ENCODE data around the gene RBM14. TPM values are rescaled to one million over a fixed set of nuclear protein-coding genes. Genes with fewer than 3 reads are reported as not detected.
"Not testable (repeated sequence)": the region's sequence is repeated elsewhere in the genome, so short reads cannot be mapped to it uniquely, and the experiment has no call there.

RBM14 gene, protein sequence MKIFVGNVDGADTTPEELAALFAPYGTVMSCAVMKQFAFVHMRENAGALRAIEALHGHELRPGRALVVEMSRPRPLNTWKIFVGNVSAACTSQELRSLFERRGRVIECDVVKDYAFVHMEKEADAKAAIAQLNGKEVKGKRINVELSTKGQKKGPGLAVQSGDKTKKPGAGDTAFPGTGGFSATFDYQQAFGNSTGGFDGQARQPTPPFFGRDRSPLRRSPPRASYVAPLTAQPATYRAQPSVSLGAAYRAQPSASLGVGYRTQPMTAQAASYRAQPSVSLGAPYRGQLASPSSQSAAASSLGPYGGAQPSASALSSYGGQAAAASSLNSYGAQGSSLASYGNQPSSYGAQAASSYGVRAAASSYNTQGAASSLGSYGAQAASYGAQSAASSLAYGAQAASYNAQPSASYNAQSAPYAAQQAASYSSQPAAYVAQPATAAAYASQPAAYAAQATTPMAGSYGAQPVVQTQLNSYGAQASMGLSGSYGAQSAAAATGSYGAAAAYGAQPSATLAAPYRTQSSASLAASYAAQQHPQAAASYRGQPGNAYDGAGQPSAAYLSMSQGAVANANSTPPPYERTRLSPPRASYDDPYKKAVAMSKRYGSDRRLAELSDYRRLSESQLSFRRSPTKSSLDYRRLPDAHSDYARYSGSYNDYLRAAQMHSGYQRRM
- total RNA-seq = 100 to 1,000 TPM; 155 to 158 TPM

DNA sequence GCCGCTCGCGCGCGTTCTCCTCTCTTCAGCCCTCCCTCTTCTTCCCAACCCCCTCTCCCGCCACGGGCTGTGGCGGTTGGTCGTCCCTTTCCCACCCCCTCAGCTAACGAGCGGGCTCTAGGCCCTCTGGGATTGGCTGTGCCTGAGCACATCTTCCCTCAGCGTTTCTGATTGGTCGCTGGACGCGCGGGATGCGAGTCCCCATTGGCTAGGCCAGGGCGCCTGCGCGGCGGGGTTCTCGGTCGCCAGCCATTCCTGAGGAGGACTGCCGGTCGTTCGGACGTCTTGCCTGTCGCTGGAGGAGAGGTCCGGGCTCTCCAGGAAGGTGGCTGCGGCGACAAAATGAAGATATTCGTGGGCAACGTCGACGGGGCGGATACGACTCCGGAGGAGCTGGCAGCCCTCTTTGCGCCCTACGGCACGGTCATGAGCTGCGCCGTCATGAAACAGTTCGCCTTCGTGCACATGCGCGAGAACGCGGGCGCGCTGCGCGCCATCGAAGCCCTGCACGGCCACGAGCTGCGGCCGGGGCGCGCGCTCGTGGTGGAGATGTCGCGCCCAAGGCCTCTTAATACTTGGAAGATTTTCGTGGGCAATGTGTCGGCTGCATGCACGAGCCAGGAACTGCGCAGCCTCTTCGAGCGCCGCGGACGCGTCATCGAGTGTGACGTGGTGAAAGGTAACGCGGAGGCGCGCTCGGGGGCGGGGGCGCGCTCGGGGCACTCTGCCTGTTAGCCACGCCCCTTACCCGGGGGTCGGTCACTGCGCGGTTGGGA is at the start of gene RBM14:
TSS of gene RBM14 (plus strand) at position 252 of the 776 bp plus-strand sequence. CDS start at position 343, 91 bp downstream.
- ChIA-PET CTCF (interaction anchor here (0.6 to 1.1 kb wide), 3 partner anchors 50 to 178 kb away, joined by 3 to 5 read pairs (median 3); partner anchors contain the start of gene MRPL11), POLR2A (interaction anchor here (0.6 to 2.5 kb wide), 17 partner anchors 12 to 943 kb away, joined by 4 to 37 read pairs (median 5); partner anchors contain the start of genes ACTN3, CCDC87, CCS and DPP3)

DNA sequence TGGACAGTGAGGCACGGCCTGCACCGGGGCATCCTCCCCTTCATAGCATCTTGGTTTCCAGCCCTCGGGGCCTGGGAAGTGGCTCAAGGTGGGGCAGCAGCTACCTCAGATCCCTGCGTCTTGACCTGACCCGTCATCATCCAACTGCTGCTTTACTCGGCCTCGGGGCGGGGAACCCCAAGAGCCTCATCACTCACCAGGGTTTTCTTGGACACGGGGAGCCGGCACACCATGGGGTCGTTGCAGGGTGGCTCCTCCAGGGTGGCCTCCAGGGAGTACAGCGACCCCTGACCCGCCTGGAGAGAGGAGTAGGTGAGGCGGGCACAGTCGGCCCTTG is 48.7 kb upstream of the RBM14 start:
- ChIA-PET CTCF (interaction anchor here (0.5 to 2.4 kb wide), 3 partner anchors 22 to 345 kb away, joined by 4 to 10 read pairs (median 9); partner anchors contain the start of genes ACTN3, RBM4B and ZDHHC24), POLR2A (no interaction called here)

DNA sequence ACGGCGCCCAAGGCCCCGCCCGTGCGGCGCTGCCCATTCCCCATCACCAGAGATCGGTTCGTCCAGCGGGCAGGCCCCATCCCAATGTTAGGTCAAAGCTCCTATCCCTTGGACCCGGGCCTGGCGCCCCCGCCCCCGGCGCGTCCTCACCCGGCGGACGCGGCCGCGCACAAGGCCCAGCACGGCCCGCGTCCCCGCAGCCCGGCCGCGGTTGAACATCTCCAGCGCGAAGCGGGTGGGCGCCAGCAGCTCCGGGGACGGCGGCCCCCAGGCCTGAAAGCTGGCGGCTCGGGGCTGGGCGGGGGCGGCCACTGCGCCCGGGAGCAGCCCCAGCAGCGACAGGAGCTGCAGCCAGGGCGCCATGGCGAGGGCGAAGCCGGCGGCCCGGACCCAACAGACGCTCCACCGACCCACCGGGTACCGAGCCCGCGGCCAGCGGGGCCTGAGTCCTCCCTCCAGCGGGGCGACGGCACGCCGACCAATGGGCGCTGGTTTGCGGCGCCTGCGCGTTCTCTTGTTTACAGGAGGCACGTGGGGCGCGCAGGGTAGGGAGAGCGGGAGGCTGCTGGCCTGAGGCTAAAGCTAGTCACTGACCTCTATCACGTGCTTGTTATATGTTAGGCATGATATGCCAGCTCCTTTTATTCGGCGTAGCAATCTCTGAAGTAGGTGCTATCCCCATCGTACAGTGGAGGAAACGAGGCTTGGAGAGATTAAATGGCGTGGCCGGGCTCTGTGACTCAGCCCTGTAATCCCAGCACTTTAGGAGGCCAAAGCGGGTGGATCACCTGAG is 48.1 kb upstream of the RBM14 start, which contains the start of gene CTSF:
TSS of gene CTSF (minus strand) at position 483 of the 793 bp plus-strand sequence. CDS start at position 363, 120 bp downstream.
- ChIA-PET CTCF (interaction anchor here (0.5 to 2.4 kb wide), 3 partner anchors 22 to 346 kb away, joined by 4 to 10 read pairs (median 9); partner anchors contain the start of genes ACTN3, RBM4B and ZDHHC24), POLR2A (interaction anchor here (0.5 to 1.8 kb wide), 2 partner anchors 22 to 113 kb away, joined by 4 to 5 read pairs; partner anchors contain the start of genes ACTN3 and ZDHHC24)

DNA sequence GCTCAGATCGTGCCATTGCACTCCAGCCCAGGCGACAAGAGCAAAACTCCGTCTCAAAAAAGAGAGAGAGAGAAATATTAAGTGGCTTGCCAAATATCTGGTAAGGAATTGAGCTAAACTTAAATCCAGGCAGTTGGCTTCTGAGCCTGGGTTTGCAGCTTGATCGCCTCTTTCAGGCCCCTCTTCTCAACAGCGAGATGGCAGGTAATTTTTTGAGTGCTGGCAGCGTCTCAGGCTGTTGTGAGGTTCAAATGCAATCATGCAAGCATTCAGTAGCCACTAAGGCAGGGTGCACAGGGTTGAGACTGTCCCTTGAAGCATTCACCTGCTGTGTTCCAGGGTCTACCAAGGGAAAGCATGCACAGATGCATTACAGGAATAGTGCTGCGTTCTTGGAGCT is 47.4 kb upstream of the RBM14 start:
- CTCF ChIA-PET = interaction anchor here (0.5 to 2.4 kb wide), 4 partner anchors 11 to 905 kb away, joined by 3 to 10 read pairs (median 9); partner anchors contain the start of genes ACTN3, RBM4B and ZDHHC24
- POLR2A ChIA-PET = interaction anchor here (0.5 to 1.8 kb wide), 2 partner anchors 23 to 112 kb away, joined by 4 to 5 read pairs; partner anchors contain the start of genes ACTN3 and ZDHHC24

GRCh38 chr11:66570079-66570849 is 46.2 kb upstream of the RBM14 start:
- POLR2A ChIA-PET = interaction anchor here (0.7 to 1.8 kb wide), 2 partner anchors 24 to 93 kb away, joined by 5 to 9 read pairs; partner anchors contain the start of genes ACTN3 and ZDHHC24
- CTCF ChIA-PET = interaction anchor here (0.7 to 2.4 kb wide), 3 partner anchors 10 to 161 kb away, joined by 3 to 10 read pairs (median 9); partner anchors contain the start of gene RBM4B

- POLR2A ChIA-PET = no interaction called here
- CTCF ChIA-PET = interaction anchor here (0.6 to 2.2 kb wide), 2 partner anchors 9 to 364 kb away, joined by 3 to 9 read pairs; no protein-coding TSS in a partner anchor
Measured at GRCh38 chr11:66570850-66571180, 45.6 kb upstream of the RBM14 start.

GRCh38 chr11:66579017-66579606 is 37.3 kb upstream of the RBM14 start:
- POLR2A ChIA-PET = interaction anchor here (0.7 kb wide), 1 partner anchor 227 kb away, joined by 3 read pairs; no protein-coding TSS in a partner anchor

GRCh38 chr11:66580803-66581202 is 35.6 kb upstream of the RBM14 start:
- POLR2A ChIA-PET = no interaction called here
- CTCF ChIA-PET = interaction anchor here (0.9 to 2.6 kb wide), 3 partner anchors 11 to 97 kb away, joined by 3 to 17 read pairs (median 9); partner anchors contain the start of genes CCDC87 and RBM4B

More at GRCh38 chr11:66579017-66579606, 37.3 kb upstream of the RBM14 start:
- CTCF ChIA-PET = interaction anchor here (0.7 to 2.6 kb wide), 8 partner anchors 9 to 113 kb away, joined by 3 to 22 read pairs (median 4); partner anchors contain the start of genes PELI3, RBM4 and RBM4B

DNA sequence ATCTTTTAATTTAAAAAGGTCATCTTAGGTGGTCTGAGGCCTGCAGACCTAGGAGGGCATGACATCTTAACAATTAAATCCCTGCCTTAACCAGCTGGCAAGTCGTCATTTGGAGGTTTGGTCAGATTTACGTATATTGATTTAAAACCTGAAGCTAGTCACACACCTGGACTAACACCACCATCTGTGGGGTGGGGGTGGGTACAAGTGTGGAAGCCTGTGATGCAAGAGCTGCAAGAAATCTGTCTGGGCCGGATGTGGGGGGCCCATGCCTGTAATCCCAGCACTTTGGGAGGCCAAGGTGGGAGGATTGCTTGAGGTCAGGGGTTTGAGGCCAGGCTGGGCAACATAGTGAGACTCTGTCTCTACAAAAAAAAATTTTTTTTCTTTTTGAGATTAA is 35.2 kb upstream of the RBM14 start:
- CTCF ChIA-PET = interaction anchor here (0.9 to 2.6 kb wide), 3 partner anchors 11 to 97 kb away, joined by 3 to 17 read pairs (median 9); partner anchors contain the start of genes CCDC87 and RBM4B
- POLR2A ChIA-PET = no interaction called here

- POLR2A ChIA-PET, CTCF ChIA-PET: not testable (repeated sequence)
Measured at GRCh38 chr11:66582565-66583147, 33.8 kb upstream of the RBM14 start.

- CTCF ChIA-PET = interaction anchor here (1.2 kb wide), 1 partner anchor 93 kb away, joined by 4 read pairs; no protein-coding TSS in a partner anchor
- POLR2A ChIA-PET = not testable (repeated sequence)
Measured at GRCh38 chr11:66585447-66585846, 31.0 kb upstream of the RBM14 start.

GRCh38 chr11:66586136-66586535 is 30.3 kb upstream of the RBM14 start:
- ChIA-PET CTCF (interaction anchor here (1.2 kb wide), 1 partner anchor 93 kb away, joined by 4 read pairs; no protein-coding TSS in a partner anchor), POLR2A (no interaction called here)

DNA sequence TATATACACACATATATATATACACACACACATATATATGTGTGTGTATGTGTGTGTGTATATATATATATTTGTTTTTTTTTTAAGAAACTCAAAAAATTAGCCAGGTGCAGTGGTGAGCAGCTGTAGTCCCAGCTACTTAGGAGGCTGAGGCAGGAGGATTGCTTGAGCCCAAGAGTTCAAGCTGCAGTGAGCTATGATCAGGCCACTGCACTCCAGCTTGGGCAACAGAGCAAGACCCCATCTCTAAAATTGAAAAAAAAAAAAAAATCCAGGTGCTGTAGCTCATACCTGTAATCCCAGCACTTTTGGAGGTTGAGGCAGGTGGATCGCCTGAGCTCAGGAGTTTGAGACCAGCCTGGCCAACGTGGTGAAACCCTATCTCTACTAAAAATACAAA is 27.1 kb upstream of the RBM14 start:
- POLR2A ChIA-PET = interaction anchor here (0.6 kb wide), 1 partner anchor 23 kb away, joined by 5 read pairs; no protein-coding TSS in a partner anchor
- CTCF ChIA-PET = not testable (repeated sequence)

DNA sequence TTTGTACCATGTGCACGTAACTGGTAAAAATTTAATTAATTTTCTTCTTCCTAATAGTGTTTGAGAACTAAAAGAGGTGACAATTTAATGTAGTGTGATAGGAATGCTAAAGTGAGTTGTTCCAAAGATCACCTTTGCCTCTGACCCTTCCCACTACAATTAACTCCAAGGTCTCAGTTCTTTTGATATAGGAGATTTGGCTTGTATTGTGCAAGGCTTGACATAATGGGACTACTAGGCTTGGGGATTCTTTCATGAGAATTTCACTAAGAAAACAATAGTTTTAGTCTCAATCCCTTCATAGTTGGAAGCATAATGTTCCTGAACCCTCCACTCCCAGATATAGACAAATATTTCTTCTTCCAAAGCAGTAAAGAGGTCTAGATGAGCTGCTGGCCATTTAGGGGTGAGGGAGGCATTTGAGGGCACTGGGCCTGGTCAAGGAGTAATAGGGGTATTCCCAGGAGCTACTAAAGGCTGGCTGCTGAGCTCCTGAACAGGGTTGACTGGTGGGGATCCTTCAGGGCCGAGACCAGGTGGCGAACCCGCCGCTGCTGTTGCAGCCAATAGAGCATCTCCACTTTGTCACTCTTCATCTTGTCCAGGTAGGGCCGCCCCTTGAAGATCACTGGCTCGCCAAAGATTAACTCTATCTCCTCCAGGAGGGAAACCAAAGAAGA is 26.3 kb upstream of the RBM14 start:
- POLR2A ChIA-PET = interaction anchor here (0.6 kb wide), 1 partner anchor 22 kb away, joined by 5 read pairs; no protein-coding TSS in a partner anchor
- CTCF ChIA-PET = interaction anchor here (1.0 to 5.1 kb wide), 2 partner anchors 11 to 88 kb away, joined by 4 to 31 read pairs; partner anchors contain the start of gene RBM4B

DNA sequence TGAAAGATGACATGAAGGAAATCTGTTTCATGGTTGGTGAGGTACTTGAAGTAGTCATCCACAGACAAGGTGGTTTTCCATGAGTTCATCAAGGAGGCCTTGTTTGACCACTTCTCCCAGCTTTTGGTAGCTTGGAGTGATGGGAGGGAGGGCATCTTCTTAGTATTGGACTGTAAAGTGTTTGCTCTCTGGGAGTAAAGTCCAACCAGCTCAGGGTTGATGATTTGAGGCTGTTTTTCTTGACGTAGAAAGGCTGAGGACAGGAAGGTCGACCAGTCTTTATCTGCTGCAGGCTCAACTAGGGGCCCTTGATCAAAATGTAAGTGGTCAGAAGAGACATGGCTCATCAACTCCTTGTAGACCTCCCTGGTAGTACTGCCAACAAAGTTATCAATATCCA is 25.3 kb upstream of the RBM14 start:
- ChIA-PET CTCF (interaction anchor here (1.0 to 5.1 kb wide), 2 partner anchors 12 to 87 kb away, joined by 4 to 31 read pairs; partner anchors contain the start of gene RBM4B), POLR2A (interaction anchor here (1.7 kb wide), 1 partner anchor 26 kb away, joined by 5 read pairs; no protein-coding TSS in a partner anchor)
